Measurements from ENCODE around the gene FCHSD2. TPM values are rescaled to one million over a fixed set of nuclear protein-coding genes. Genes with fewer than 3 reads are reported as not detected.

FCHSD2 gene
- total RNA-seq, 2 donors from 2014 or later: 14.0 to 17.6 TPM

GRCh38 chr11:73143126-73143838 lies 1.2 kb upstream of the FCHSD2 start:
- Mint-ChIP-seq H3K27me3 (ENCODE audit: insufficient read depth) (peaks cover 15% of the 10 kb centered on the region), H3K9me3 (no peaks in the 10 kb centered on the region), H3K4me3 (peak overlapping the region; percentile 79), H3K36me3 (ENCODE audit: low read depth) (peaks cover 6% of the 10 kb centered on the region), H3K27ac (peak overlapping the region; percentile 87), H3K4me1 (peaks cover 17% of the 10 kb centered on the region)
- Histone ChIP-seq H3K36me3 (ENCODE audit: control insufficient read depth, insufficient read depth, low read length) (peaks cover 4% of the 10 kb centered on the region), H3K27me3 (ENCODE audit: control insufficient read depth, insufficient read depth, low read length, poor library complexity, severe bottlenecking) (peaks cover 9% of the 10 kb centered on the region), H3K9me3 (ENCODE audit: control insufficient read depth, low read length) (no peaks in the 10 kb centered on the region), H3K4me3 (ENCODE audit: low read length) (peak overlapping the region; percentile 84), H3K4me1 (ENCODE audit: control insufficient read depth, insufficient read depth, low read length) (no peaks in the 10 kb centered on the region), H3K9ac (ENCODE audit: extremely low read depth, low read length, poor library complexity, severe bottlenecking) (peak overlapping the region; percentile 38), H3K27ac (ENCODE audit: low read depth, low read length) (peak overlapping the region; percentile 79)
- TF ChIP-seq CTCF (conservative IDR thresholded peaks at IDR 0.05): no peak
- DNase-seq: no peak
- WGBS, 2 experiments (ENCODE audit: insufficient coverage in 1 of 2, insufficient read length in 1 of 2): 35 to 60% methylated on average over 9 to 13 of the region's 13 CpGs

GRCh38 chr11:73141309-73142127 lies 600 bp downstream of the FCHSD2 start:
- Histone ChIP-seq H3K4me1 (ENCODE audit: control insufficient read depth, insufficient read depth, low read length) (no peaks in the 10 kb centered on the region), H3K27ac (ENCODE audit: low read depth, low read length) (peak overlapping the region; percentile 85), H3K27me3 (ENCODE audit: control insufficient read depth, insufficient read depth, low read length, poor library complexity, severe bottlenecking) (peaks cover 9% of the 10 kb centered on the region), H3K4me3 (ENCODE audit: low read length) (peak overlapping the region; percentile 84), H3K36me3 (ENCODE audit: control insufficient read depth, insufficient read depth, low read length) (peaks cover 8% of the 10 kb centered on the region), H3K9ac (ENCODE audit: extremely low read depth, low read length, poor library complexity, severe bottlenecking) (peak overlapping the region; percentile 19), H3K9me3 (ENCODE audit: control insufficient read depth, low read length) (no peaks in the 10 kb centered on the region)
- no peak for TF ChIP-seq CTCF (conservative IDR thresholded peaks at IDR 0.05)
- peaks cover 11% of the 10 kb centered on the region for H3K36me3 Mint-ChIP-seq (ENCODE audit: low read depth)
- peak overlapping the region; percentile 83 for H3K27ac Mint-ChIP-seq
- H3K4me3 Mint-ChIP-seq: peak overlapping the region; percentile 79
- no peaks in the 10 kb centered on the region for H3K9me3 Mint-ChIP-seq
- H3K27me3 Mint-ChIP-seq (ENCODE audit: insufficient read depth): peaks cover 15% of the 10 kb centered on the region
- peaks cover 17% of the 10 kb centered on the region for H3K4me1 Mint-ChIP-seq
- peak; percentile 89 for DNase-seq
- 0 to 1% methylated on average over 18 to 71 of the region's 71 CpGs for WGBS, 2 experiments (ENCODE audit: insufficient coverage in 1 of 2, insufficient read length in 1 of 2)

DNA sequence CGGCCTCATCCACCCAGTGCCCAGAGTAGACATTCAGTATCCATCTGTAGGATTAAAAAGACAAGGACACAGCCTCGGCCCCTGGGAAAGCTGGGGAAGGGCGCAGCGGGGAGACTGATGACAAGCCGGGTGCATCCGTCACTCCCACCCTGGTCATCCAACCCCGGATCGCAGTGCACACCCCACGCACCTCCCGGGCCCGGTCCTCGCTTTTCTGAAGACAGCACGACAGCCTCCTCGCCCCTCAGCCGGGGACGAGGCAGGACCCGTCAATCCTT lies 1.1 kb downstream of the FCHSD2 start:
- H3K27me3 ChIP-seq (ENCODE audit: control insufficient read depth, insufficient read depth, low read length, poor library complexity, severe bottlenecking): peaks cover 9% of the 10 kb centered on the region
- no peak for DNase-seq
- Mint-ChIP-seq H3K4me3 (peak overlapping the region; percentile 79), H3K27ac (no peak overlapping the region), H3K4me1 (peaks cover 17% of the 10 kb centered on the region), H3K36me3 (ENCODE audit: low read depth) (peaks cover 11% of the 10 kb centered on the region), H3K9me3 (no peaks in the 10 kb centered on the region), H3K27me3 (ENCODE audit: insufficient read depth) (peaks cover 15% of the 10 kb centered on the region)
- no peak for TF ChIP-seq CTCF (conservative IDR thresholded peaks at IDR 0.05)
- peak overlapping the region; percentile 84 for H3K4me3 ChIP-seq (ENCODE audit: low read length)
- no peaks in the 10 kb centered on the region for H3K4me1 ChIP-seq (ENCODE audit: control insufficient read depth, insufficient read depth, low read length)
- peak overlapping the region; percentile 85 for H3K27ac ChIP-seq (ENCODE audit: low read depth, low read length)
- H3K9ac ChIP-seq (ENCODE audit: extremely low read depth, low read length, poor library complexity, severe bottlenecking): peak overlapping the region; percentile 3
- no peaks in the 10 kb centered on the region for H3K9me3 ChIP-seq (ENCODE audit: control insufficient read depth, low read length)
- peaks cover 8% of the 10 kb centered on the region for H3K36me3 ChIP-seq (ENCODE audit: control insufficient read depth, insufficient read depth, low read length)
- WGBS, 2 experiments (ENCODE audit: insufficient coverage in 1 of 2, insufficient read length in 1 of 2): 3 to 8% methylated on average over 7 to 17 of the region's 17 CpGs
